OCI-LY7 (cell line): Measurements from ENCODE around the gene FAM168B. TPM values are rescaled to one million over a fixed set of nuclear protein-coding genes. Genes with fewer than 3 reads are reported as not detected.

Experiments used
- BruUV-seq: library from RNA; stranded (reverse); fragments of 400-500 nt; replicated peaks from 2 replicates; lab custom pipeline; 2021; lab: Mats Ljungman, UMichigan
- CTCF ChIA-PET: fragments of 300-600 bp; sonication (Branson Sonifier 250); formaldehyde crosslinking; loops from one replicate; lab custom pipeline; 2022; ENCODE audit warnings: antibody characterized with exemption; ENCODE audit not compliant: unreplicated experiment; lab: Charles Lee
- POLR2A ChIA-PET: fragments of 300-600 bp; sonication (Branson Sonifier 250); formaldehyde crosslinking; loops from one replicate; lab custom pipeline; 2022; ENCODE audit warnings: antibody characterized with exemption; lab: Charles Lee
- DNase-seq: peaks from one replicate; pipeline ENCODE4 v3.0.0-alpha.2; 2015; ENCODE audit warnings: low spot score
- H2AFZ ChIP-seq: fragments of 200-600 bp; sonication (generic), shearing (Covaris generic); 2 replicates; pipeline ENCODE4 v1.6.1; 2014; ENCODE audit warnings: mild to moderate bottlenecking, antibody characterized with exemption, low read length, moderate library complexity
- H3K27ac ChIP-seq: fragments of 200-600 bp; sonication (generic); 2 replicates; pipeline ENCODE4 v1.5.1; 2014; ENCODE audit warnings: mixed run types, low read depth, mild to moderate bottlenecking, moderate library complexity, low read length, inconsistent platforms; ENCODE audit not compliant: poor library complexity, severe bottlenecking
- H3K36me3 ChIP-seq: fragments of 200-600 bp; sonication (generic); 2 replicates; pipeline ENCODE4 v1.6.1; 2014; ENCODE audit warnings: mild to moderate bottlenecking, antibody characterized with exemption, low read length, moderate library complexity, mixed read lengths; ENCODE audit not compliant: insufficient read depth
- H3K4me1 ChIP-seq: fragments of 200-600 bp; sonication (generic); 2 replicates; pipeline ENCODE4 v1.5.1; 2014; ENCODE audit warnings: mild to moderate bottlenecking, low read length; ENCODE audit not compliant: insufficient read depth, poor library complexity, severe bottlenecking
- H3K4me2 ChIP-seq: fragments of 200-600 bp; sonication (generic); 2 replicates; pipeline ENCODE4 v1.6.1; 2014; ENCODE audit warnings: mild to moderate bottlenecking, low read length
- H3K4me3 ChIP-seq: fragments of 200-600 bp; sonication (generic); 2 replicates; pipeline ENCODE4 v1.5.1; 2014; ENCODE audit warnings: mild to moderate bottlenecking, low read depth, low read length; ENCODE audit not compliant: poor library complexity, severe bottlenecking
- H3K79me2 ChIP-seq: fragments of 200-600 bp; sonication (generic); 2 replicates; pipeline ENCODE4 v1.6.1; 2016; ENCODE audit warnings: low read depth, mild to moderate bottlenecking, low read length, moderate library complexity, mixed read lengths; ENCODE audit not compliant: insufficient read depth
- H3K9me2 ChIP-seq: fragments of 200-600 bp; sonication (generic); 2 replicates; pipeline ENCODE4 v1.6.1; 2016; ENCODE audit warnings: mild to moderate bottlenecking, low read length, mixed read lengths; ENCODE audit not compliant: insufficient read depth
- H3K9me3 ChIP-seq: fragments of 200-600 bp; sonication (generic); 2 replicates; pipeline ENCODE4 v1.6.1; 2014; ENCODE audit warnings: mild to moderate bottlenecking, mixed run types, low read length, mixed read lengths
- H4K20me1 ChIP-seq: fragments of 200-600 bp; sonication (generic); 2 replicates; pipeline ENCODE4 v1.6.1; 2014; ENCODE audit warnings: mild to moderate bottlenecking, antibody characterized with exemption, low read length, moderate library complexity, mixed read lengths; ENCODE audit not compliant: insufficient read depth
- CTCF ChIP-seq: fragments of 200-600 bp; sonication (generic); conservative IDR thresholded peaks from 2 replicates; pipeline ENCODE4 v1.5.1; 2014; ENCODE audit warnings: mild to moderate bottlenecking, antibody characterized with exemption, low read length, moderate library complexity, mixed read lengths
- EZH2phosphoT487 ChIP-seq: fragments of 200-600 bp; sonication (generic); IDR thresholded peaks from 2 replicates; pipeline ENCODE4 v1.6.1; 2018; ENCODE audit warnings: low read depth, borderline replicate concordance, mild to moderate bottlenecking, mixed run types, antibody characterized with exemption, low read length, moderate library complexity, mixed read lengths
- intact Hi-C: fragments of 100-400 bp; cut with micrococcal nuclease; formaldehyde crosslinking; loops from one replicate; pipeline ENCODE4 v1.10.0; 2022; ENCODE audit not compliant: unreplicated experiment
- total RNA-seq, 2 experiments: library from RNA; depleted of rRNA in 1 of 2; stranded (reverse); fragments of >200 nt in 1 of 2; shearing (Covaris generic) in 1 of 2; gene quantifications; 2 replicates each; pipeline ENCODE4 v1.2.3, GENCODE V29; 2014 to 2022

FAM168B gene
- total RNA-seq, 2 experiments from 2014 or later: 53.6 to 85.3 TPM

- DNase-seq: no peak
- intact Hi-C loops: no loop called here
- Histone ChIP-seq H3K79me2 (no peaks in the 10 kb centered on the region), H3K9me3 (no peaks in the 10 kb centered on the region), H3K4me3 (no peak overlapping the region), H2AFZ (no peak overlapping the region), H3K4me1 (no peaks in the 10 kb centered on the region), H3K36me3 (no peaks in the 10 kb centered on the region), H3K9me2 (no peaks in the 10 kb centered on the region), H3K27ac (no peak overlapping the region), H4K20me1 (no peaks in the 10 kb centered on the region), H3K4me2 (no peak overlapping the region)
- TF ChIP-seq EZH2phosphoT487 (no peak), CTCF (no peak)
- no TSS peak for BruUV-seq
- CTCF ChIA-PET: no interaction called here
- POLR2A ChIA-PET: no interaction called here
These were observed 94.7 kb downstream of the FAM168B start for GRCh38 chr2:130998561-130998960.

Other genes with a start within 250 kb of the FAM168B start
- 23.4 and 28.3 TPM in 2 replicates for gene PLEKHB2, start 11.9 kb upstream of the FAM168B start, total RNA-seq (2014; rRNA removed; shearing (Covaris generic))
- 35.9 and 38.3 TPM in 2 replicates for gene PLEKHB2, start 11.9 kb upstream of the FAM168B start, total RNA-seq (2022)
- gene POTEE, start 116.1 kb upstream of the FAM168B start, total RNA-seq (2014; rRNA removed; shearing (Covaris generic)): 0.13 TPM in 1 of 2 replicates, not detected in the other
- gene POTEE, start 116.1 kb upstream of the FAM168B start, total RNA-seq (2022): 0.28 and 0.34 TPM in 2 replicates